ENCODE data around the gene XRCC1. TPM values are rescaled to one million over a fixed set of nuclear protein-coding genes. Genes with fewer than 3 reads are reported as not detected.

XRCC1 gene
- total and polyA plus RNA-seq, 9 of the 15 experiments (the other 6 are each of a cell fraction or from before 2014, with no cell fraction given), result 1.5 to 36.9 (median 24.9) TPM

DNA sequence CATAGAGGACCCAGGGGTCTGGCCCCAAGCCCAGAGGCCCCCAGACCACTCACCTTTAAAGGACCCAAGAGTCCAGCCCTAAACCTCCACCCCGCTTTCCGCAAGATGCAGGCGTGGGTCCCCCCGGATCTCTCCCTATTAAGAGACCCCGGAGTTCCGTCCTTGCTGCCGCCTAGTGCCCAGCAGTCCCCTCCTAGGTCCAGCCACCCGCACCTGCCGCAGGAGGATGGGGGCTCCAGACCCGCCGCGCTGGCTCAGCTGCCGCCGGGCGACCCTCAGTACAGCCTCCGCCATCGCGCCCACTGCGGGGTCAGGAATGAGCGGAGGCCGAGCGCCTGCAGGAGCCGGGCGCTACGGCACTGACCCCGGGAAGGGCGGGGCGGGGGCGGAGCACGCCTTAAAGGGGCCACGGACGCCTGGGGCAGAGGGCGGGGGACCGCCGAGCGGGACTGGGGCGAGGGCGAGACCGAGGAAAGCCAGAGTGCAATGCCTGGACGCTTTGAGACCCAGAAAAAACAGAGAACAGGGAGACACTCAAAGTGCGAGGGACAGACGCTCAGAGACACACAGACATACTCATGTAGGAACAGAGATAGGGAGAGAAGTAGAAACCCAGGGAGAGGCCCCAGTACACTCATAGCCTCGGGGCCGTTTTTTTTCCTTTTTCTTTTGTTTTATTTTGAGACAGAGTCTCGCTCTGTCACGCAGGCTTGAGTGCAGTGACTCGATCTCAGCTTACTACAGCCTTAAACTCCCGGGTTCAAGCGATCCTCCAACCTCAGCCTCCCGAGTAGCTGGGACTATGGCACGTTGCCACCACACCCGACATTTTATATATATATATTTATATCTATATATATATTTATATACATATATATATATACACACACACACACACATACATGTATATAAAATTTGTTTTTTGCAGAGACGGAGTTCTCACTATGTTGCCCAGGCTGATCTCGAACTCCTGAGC is 48.2 kb downstream of the XRCC1 start, which contains the start of gene ETHE1 (continued):
- TF ChIP-seq ZBTB17 (CRISPR knock-in tag; IDR thresholded peaks at IDR 0.05) (0 out of 2 replicates have a peak, but pooled peaks have one; percentile 67), L3MBTL2 (IDR thresholded peaks at IDR 0.05) (peak; percentile 93), STAG1 (CRISPR knock-in tag; IDR thresholded peaks at IDR 0.05; ENCODE audit: borderline replicate concordance) (no peak), NCOA6 (IDR thresholded peaks at IDR 0.05) (no peak), ZNF133 (CRISPR knock-in tag; IDR thresholded peaks at IDR 0.05) (no peak), EGR1 (conservative IDR thresholded peaks at IDR 0.05) (peak; percentile 77), RBM34 (IDR thresholded peaks at IDR 0.05; ENCODE audit: borderline replicate concordance, insufficient read depth, low read length) (no peak), CCNT2 (IDR thresholded peaks at IDR 0.05; ENCODE audit: borderline replicate concordance, extremely low read depth, insufficient read length, low read depth, low read length) (peak; percentile 41), ZNF174 (CRISPR knock-in tag; IDR thresholded peaks at IDR 0.05) (no peak)
- TF ChIP-seq, protein P1, sequence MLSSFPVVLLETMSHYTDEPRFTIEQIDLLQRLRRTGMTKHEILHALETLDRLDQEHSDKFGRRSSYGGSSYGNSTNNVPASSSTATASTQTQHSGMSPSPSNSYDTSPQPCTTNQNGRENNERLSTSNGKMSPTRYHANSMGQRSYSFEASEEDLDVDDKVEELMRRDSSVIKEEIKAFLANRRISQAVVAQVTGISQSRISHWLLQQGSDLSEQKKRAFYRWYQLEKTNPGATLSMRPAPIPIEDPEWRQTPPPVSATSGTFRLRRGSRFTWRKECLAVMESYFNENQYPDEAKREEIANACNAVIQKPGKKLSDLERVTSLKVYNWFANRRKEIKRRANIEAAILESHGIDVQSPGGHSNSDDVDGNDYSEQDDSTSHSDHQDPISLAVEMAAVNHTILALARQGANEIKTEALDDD (IDR thresholded peaks at IDR 0.05), result no peak
- TF ChIP-seq, protein P2, sequence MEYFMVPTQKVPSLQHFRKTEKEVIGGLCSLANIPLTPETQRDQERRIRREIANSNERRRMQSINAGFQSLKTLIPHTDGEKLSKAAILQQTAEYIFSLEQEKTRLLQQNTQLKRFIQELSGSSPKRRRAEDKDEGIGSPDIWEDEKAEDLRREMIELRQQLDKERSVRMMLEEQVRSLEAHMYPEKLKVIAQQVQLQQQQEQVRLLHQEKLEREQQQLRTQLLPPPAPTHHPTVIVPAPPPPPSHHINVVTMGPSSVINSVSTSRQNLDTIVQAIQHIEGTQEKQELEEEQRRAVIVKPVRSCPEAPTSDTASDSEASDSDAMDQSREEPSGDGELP (CRISPR knock-in tag; IDR thresholded peaks at IDR 0.05; ENCODE audit: borderline replicate concordance), result peak; percentile 60; the same call in 1 of the 2 replicates
- TF ChIP-seq, protein P3, sequence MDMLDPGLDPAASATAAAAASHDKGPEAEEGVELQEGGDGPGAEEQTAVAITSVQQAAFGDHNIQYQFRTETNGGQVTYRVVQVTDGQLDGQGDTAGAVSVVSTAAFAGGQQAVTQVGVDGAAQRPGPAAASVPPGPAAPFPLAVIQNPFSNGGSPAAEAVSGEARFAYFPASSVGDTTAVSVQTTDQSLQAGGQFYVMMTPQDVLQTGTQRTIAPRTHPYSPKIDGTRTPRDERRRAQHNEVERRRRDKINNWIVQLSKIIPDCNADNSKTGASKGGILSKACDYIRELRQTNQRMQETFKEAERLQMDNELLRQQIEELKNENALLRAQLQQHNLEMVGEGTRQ (CRISPR knock-in tag; IDR thresholded peaks at IDR 0.05), result no peak
- TF ChIP-seq, protein P4, sequence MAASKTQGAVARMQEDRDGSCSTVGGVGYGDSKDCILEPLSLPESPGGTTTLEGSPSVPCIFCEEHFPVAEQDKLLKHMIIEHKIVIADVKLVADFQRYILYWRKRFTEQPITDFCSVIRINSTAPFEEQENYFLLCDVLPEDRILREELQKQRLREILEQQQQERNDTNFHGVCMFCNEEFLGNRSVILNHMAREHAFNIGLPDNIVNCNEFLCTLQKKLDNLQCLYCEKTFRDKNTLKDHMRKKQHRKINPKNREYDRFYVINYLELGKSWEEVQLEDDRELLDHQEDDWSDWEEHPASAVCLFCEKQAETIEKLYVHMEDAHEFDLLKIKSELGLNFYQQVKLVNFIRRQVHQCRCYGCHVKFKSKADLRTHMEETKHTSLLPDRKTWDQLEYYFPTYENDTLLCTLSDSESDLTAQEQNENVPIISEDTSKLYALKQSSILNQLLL (CRISPR knock-in tag; IDR thresholded peaks at IDR 0.05; ENCODE audit: borderline replicate concordance), result no peak
- TF ChIP-seq, protein P5, sequence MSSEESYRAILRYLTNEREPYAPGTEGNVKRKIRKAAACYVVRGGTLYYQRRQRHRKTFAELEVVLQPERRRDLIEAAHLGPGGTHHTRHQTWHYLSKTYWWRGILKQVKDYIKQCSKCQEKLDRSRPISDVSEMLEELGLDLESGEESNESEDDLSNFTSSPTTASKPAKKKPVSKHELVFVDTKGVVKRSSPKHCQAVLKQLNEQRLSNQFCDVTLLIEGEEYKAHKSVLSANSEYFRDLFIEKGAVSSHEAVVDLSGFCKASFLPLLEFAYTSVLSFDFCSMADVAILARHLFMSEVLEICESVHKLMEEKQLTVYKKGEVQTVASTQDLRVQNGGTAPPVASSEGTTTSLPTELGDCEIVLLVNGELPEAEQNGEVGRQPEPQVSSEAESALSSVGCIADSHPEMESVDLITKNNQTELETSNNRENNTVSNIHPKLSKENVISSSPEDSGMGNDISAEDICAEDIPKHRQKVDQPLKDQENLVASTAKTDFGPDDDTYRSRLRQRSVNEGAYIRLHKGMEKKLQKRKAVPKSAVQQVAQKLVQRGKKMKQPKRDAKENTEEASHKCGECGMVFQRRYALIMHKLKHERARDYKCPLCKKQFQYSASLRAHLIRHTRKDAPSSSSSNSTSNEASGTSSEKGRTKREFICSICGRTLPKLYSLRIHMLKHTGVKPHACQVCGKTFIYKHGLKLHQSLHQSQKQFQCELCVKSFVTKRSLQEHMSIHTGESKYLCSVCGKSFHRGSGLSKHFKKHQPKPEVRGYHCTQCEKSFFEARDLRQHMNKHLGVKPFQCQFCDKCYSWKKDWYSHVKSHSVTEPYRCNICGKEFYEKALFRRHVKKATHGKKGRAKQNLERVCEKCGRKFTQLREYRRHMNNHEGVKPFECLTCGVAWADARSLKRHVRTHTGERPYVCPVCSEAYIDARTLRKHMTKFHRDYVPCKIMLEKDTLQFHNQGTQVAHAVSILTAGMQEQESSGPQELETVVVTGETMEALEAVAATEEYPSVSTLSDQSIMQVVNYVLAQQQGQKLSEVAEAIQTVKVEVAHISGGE (CRISPR knock-in tag; IDR thresholded peaks at IDR 0.05), result no peak
- TF ChIP-seq, protein P6, sequence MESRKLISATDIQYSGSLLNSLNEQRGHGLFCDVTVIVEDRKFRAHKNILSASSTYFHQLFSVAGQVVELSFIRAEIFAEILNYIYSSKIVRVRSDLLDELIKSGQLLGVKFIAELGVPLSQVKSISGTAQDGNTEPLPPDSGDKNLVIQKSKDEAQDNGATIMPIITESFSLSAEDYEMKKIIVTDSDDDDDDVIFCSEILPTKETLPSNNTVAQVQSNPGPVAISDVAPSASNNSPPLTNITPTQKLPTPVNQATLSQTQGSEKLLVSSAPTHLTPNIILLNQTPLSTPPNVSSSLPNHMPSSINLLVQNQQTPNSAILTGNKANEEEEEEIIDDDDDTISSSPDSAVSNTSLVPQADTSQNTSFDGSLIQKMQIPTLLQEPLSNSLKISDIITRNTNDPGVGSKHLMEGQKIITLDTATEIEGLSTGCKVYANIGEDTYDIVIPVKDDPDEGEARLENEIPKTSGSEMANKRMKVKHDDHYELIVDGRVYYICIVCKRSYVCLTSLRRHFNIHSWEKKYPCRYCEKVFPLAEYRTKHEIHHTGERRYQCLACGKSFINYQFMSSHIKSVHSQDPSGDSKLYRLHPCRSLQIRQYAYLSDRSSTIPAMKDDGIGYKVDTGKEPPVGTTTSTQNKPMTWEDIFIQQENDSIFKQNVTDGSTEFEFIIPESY (CRISPR knock-in tag; IDR thresholded peaks at IDR 0.05), result no peak
